Measurements from ENCODE around the gene ZMYM1. TPM values are rescaled to one million over a fixed set of nuclear protein-coding genes. Genes with fewer than 3 reads are reported as not detected.

ZMYM1 gene
- total RNA-seq, 4 donors from 2014 or later: 25.9 to 56.0 (median 39.6) TPM

GRCh38 chr1:35080171-35080854 is 1.1 kb downstream of the ZMYM1 start:
- DNase-seq: no peak
- Histone ChIP-seq H3K36me3 (no peaks in the 10 kb centered on the region), H3K27ac (peak overlapping the region; percentile 88 to 91), H3K4me1 (peaks cover 0 to 6% of the 10 kb centered on the region in 2 donors), H3K4me3 (peak overlapping the region; percentile 46 to 63), H3K27me3 (no peaks in the 10 kb centered on the region), H3K9me3 (no peaks in the 10 kb centered on the region)
- TF ChIP-seq POLR2A (IDR thresholded peaks at IDR 0.05) (no peak), CTCF (IDR thresholded peaks at IDR 0.05) (no peak)
- intact Hi-C loops (cut with DNase I; ENCODE audit: low total_unique reads): no loop called here

DNA sequence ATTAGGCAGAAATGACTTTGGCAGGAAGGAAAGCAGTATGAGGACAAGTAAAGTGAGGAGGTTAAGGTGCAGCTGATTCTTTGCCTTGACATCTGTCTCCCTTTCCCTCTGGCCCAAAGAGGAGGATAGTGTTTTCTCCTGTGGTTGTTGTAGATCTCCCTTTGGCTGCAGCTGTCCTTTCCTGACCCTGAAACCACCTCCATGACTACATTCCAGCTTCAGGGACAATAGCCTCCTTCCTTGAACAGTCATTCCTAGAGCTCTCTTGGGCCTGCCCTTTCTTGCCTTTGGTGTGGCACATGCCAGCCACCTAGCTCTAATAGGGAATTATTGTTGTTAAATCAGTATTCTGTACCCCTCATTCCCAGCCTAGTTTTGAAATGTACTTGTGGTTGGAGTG is 6.2 kb downstream of the ZMYM1 start:
- Histone ChIP-seq H3K4me3 (no peak overlapping the region), H3K27ac (no peak overlapping the region), H3K4me1 (peaks cover 0 to 4% of the 10 kb centered on the region in 2 donors), H3K36me3 (no peaks in the 10 kb centered on the region), H3K27me3 (no peaks in the 10 kb centered on the region), H3K9me3 (no peaks in the 10 kb centered on the region)
- DNase-seq: no peak
- intact Hi-C loops (cut with DNase I; ENCODE audit: low total_unique reads): no loop called here
- no peak for TF ChIP-seq CTCF (IDR thresholded peaks at IDR 0.05)
- TF ChIP-seq POLR2A (IDR thresholded peaks at IDR 0.05): no peak

GRCh38 chr1:35097224-35097623 is 18.0 kb downstream of the ZMYM1 start:
- TF ChIP-seq CTCF (IDR thresholded peaks at IDR 0.05) (no peak), POLR2A (IDR thresholded peaks at IDR 0.05) (no peak)
- H3K36me3 ChIP-seq: no peaks in the 10 kb centered on the region

GRCh38 chr1:35111106-35111505 is 31.9 kb downstream of the ZMYM1 start:
- no peak overlapping the region for H3K4me3 ChIP-seq
- H3K36me3 ChIP-seq: no peaks in the 10 kb centered on the region
- TF ChIP-seq CTCF (IDR thresholded peaks at IDR 0.05): no peak
- no peak for TF ChIP-seq POLR2A (IDR thresholded peaks at IDR 0.05)
- H3K27ac ChIP-seq: no peak overlapping the region
- H3K9me3 ChIP-seq: no peaks in the 10 kb centered on the region
- H3K27me3 ChIP-seq: no peaks in the 10 kb centered on the region
- DNase-seq: no peak
- no peaks in the 10 kb centered on the region for H3K4me1 ChIP-seq
- intact Hi-C loops (cut with DNase I; ENCODE audit: low total_unique reads): no loop called here

More at GRCh38 chr1:35097224-35097623, 18.0 kb downstream of the ZMYM1 start:
- H3K4me3 ChIP-seq: no peak overlapping the region
- no peaks in the 10 kb centered on the region for H3K4me1 ChIP-seq
- intact Hi-C loops (cut with DNase I; ENCODE audit: low total_unique reads): no loop called here
- H3K27me3 ChIP-seq: no peaks in the 10 kb centered on the region
- no peaks in the 10 kb centered on the region for H3K9me3 ChIP-seq
- DNase-seq: no peak
- H3K27ac ChIP-seq: no peak overlapping the region

- TF ChIP-seq POLR2A (IDR thresholded peaks at IDR 0.05) (no peak), CTCF (IDR thresholded peaks at IDR 0.05) (no peak)
Observed at GRCh38 chr1:35112668-35113067, 33.5 kb downstream of the ZMYM1 start.

More at GRCh38 chr1:35112668-35113067, 33.5 kb downstream of the ZMYM1 start:
- H3K36me3 ChIP-seq: no peaks in the 10 kb centered on the region
- H3K27me3 ChIP-seq: no peaks in the 10 kb centered on the region
- H3K9me3 ChIP-seq: no peaks in the 10 kb centered on the region
- intact Hi-C loops (cut with DNase I; ENCODE audit: low total_unique reads): no loop called here
- no peak overlapping the region for H3K27ac ChIP-seq
- no peak for DNase-seq
- no peak overlapping the region for H3K4me3 ChIP-seq
- no peaks in the 10 kb centered on the region for H3K4me1 ChIP-seq

Measured in uterus (tissue), 4 donors.